Measurements from ENCODE around the gene MT3.

GRCh38 chr16:56569971-56570370 is 19.4 kb upstream of the MT3 start:
- no peak for TF ChIP-seq EZH2 (IDR thresholded peaks at IDR 0.05; ENCODE audit: insufficient read depth, poor library complexity, severe bottlenecking)
- TF ChIP-seq EZH2phosphoT487 (IDR thresholded peaks at IDR 0.05; ENCODE audit: insufficient read depth, low read depth), result no peak

All from GM23248 (cell line).